ENCODE data around the gene FOXE3.
"Not testable (repeated sequence)": the region's sequence is repeated elsewhere in the genome, so short reads cannot be mapped to it uniquely, and the experiment has no call there.

Gene FOXE3

DNA sequence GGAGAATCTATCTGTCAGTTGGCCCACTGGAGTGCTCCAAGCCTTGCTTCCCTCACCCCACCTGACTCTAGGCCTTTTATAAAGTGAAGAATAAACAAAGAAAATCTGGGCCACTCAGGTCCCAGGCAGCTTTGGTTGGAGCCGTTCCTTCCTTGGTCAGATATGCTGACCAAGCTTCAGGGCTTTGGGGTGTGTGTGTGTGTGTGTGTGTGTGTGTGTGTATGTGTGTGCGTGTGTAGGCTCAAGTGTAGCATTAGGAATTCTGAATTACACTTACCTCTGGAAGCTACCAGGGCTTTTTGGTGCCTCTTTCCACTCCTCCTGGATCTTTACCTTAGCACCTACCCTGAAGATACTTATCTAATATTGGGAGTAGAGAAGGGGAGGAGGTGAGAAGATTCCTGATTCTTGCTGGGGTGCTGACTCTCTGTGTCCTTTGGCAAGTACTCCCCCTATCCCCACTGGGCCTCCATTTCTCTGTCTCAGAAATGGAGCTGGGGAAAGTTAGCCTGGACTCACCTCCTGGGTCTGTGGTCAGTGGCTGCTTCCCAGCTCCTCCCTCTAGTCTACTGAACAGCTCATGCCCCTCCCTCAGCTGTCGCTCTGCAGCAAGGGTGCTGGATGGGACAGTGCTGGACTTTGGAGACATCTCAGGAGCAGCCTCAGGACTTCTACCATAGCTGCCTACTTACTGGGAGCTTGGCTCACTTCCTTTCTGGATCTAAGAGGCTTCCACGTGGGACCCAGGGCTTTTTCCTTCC is 32.6 kb downstream of the FOXE3 start:
- no peak for DNase-seq (ENCODE audit: low read depth in 2 of 2)

DNA sequence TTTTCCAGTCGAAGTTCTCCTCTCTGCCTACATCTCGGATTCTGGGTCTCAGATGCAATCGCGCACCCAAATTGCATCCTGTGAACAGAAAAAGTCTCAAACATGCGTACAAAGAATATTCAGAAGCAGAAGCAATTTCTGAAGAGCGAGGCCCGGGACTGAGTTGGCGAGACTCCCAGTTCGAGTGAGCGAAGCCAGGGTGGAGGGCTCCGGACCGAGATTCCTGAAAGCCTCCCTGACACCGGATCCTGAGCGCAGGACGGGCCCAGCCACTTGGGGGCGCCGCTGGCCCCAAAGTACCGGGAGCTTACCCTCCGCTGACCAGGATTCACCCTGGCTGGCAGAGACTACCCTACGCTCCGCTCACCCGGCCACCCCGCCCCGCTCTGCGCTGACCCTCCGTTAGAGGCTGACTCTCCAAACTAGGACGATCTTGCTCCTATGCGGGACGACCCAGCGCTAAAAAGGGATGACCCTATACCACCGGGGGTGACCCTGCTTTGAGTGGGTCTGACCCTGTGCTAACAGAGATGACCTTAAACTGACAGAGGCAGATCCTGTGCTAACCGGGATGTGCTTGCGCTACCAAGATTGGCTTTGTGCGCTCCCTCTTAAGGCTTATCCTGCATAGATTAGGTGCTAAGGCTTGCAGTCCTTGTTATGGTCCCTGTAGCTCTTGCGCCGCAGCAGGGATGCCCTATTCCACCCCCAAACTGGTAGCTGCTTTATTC is 33.9 kb downstream of the FOXE3 start:
- no peak for DNase-seq (ENCODE audit: low read depth in 2 of 2)

DNA sequence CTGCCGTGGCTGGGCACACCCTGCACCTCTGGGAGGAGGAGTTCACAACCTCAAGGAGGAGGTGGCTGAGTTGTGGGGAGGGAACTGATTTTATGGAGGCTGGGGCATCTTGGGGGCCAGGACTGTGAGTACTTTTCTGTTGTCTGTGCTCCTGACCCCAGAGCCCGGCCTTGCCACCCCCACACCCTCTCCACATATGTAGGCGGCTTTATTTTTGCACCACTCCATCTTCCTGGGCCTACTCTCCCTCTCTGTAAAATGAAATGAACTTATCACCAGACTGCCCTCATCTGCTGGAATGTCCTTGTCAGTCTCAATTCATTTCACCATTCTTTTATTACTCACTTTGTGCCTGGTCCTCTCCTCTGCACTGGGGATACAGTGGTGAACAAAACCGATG is 34.5 kb downstream of the FOXE3 start:
- no peak for DNase-seq (ENCODE audit: low read depth in 2 of 2)

DNA sequence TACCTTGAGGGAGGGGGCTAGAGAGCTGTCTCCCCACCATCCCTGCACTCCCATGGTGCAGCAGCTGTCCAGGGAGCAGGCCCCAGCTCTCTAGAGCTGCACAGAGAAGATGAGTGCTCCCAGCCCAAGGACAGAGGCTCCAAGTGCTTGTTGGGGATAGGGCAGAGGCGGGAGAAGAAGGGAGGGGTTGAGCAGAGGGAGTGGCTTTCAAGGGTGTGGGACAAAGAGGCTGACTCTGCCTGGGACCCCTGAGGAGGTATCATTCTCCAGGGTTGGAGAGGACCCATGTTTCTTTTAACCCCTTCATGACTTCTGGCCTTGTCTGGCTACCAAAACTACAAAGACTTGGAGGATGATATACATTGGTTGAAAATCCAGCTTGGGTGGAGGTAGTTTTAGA is 36.3 kb downstream of the FOXE3 start:
- no peak for DNase-seq (ENCODE audit: low read depth in 2 of 2)

DNA sequence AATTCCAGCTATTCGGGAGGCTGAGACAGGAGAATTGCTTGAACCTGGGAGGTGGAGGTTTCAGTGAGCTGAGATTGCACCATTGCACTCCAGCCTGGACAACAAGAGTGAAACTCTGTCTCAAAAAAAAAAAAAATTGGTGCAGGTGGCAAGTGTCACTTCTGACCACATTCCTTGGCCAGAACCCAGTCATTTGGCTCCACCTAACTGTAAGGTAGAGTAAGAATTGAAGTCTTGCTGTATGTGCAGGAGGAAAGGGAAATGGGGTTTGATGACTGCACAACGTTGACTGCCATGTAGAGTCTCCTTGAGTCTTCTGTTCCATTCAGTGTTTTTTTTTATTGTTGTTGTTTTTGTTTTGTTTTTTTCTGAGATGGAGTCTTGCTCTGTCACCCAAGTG is 37.8 kb downstream of the FOXE3 start:
- not testable (repeated sequence) for DNase-seq (ENCODE audit: low read depth in 2 of 2)

DNA sequence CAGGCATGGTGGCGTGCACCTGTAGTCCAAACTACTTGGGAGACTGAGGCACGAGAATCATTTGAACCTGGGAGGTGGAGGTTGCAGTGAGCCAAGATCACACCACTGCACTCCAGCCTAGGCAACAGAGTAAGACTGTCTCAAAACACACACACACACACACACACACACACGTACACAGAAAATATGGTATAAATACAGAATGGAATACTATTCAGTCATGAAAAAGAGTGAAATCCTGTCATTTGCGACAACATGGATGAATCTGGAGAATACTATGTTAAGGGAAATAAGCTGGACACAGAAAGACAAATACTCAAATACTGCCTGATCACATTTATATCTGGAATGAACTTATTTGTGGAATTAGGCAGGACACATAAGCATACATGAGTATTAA is 40.2 kb downstream of the FOXE3 start:
- no peak for DNase-seq (ENCODE audit: low read depth in 2 of 2)

DNA sequence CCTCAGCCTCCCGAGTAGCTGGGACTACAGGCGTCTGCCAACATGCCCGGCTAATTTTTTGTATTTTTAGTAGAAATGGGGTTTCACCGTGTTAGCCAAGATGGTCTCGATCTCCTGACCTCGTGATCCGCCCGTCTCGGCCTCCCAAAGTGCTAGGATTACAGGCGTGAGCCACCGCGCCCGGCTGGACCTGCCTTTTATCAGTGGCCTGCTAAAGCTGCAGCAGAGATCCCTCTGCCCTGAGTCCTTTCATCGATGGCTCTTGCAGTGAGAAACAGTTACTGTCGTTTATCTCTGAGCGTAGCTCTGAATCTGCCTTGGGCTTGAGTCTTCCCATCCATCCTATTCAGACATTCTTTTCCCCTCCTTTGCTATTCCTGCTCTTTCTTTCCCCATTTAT is 41.5 kb downstream of the FOXE3 start:
- not testable (repeated sequence) for DNase-seq (ENCODE audit: low read depth in 2 of 2)

DNA sequence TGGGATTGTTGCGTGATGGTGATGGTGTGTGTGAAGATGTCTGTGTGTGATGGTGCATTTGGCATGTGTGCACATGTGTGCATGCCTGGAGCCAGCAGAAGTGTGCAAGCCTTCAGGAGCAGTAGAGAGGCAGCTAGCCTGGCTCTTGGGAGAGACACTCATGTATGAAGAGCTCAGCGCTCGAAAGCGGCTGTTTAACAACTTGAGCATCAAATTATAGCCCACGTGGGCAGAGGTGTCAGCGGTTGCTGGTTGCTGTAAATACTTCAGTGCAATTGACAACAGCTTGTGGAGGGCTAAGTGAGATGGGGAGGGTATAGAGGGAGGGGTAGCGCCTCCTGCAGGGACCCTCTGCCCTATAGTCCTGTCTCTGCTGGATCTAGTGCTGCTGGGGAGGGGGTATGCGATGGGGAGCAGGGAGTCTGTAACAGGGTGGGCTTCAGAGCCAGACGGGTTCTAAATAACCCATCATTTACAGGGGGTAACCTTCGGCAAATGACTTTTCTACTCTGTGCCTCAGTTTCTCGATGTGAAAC is 43.2 kb downstream of the FOXE3 start:
- no peak for DNase-seq (ENCODE audit: low read depth in 2 of 2)

DNA sequence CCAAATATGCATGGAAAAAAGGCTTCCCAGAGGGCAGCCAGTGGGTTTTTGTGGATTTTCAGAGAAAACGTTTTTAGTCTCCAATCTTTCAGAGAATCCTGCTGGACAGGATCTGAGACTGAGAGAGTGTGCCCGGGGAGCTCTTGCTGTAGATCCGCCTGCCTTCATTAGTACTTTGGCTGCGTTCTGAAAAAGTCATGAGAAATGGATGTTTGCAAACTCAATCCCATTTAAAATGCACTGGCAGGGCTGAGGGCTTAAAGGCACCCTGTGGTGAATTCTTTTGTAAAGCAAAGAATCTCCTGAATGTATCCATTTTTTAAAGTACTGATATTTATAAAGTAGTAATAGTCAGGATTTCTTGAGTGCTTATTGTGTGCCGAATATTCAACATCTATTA is 44.0 kb downstream of the FOXE3 start:
- no peak for DNase-seq (ENCODE audit: low read depth in 2 of 2)

DNA sequence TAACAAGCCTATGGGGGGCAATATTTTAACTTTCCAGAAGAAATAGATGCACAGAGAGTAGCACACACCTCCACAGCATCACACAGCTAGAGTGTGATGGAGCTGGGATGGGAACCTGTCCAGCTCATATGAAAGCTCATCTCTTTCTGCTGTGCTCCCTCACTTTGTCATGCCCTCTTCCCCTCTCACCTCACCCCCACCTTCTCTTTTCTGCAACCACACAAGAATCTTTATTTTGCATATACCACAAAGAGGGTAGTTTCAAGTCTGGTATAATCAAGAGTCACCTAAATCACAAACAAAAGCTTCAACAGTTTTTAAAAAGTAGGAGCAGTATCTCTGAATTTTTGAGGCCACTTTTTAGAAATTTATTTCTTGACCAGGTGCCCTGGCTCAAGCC is 44.4 kb downstream of the FOXE3 start:
- no peak for DNase-seq (ENCODE audit: low read depth in 2 of 2)

DNA sequence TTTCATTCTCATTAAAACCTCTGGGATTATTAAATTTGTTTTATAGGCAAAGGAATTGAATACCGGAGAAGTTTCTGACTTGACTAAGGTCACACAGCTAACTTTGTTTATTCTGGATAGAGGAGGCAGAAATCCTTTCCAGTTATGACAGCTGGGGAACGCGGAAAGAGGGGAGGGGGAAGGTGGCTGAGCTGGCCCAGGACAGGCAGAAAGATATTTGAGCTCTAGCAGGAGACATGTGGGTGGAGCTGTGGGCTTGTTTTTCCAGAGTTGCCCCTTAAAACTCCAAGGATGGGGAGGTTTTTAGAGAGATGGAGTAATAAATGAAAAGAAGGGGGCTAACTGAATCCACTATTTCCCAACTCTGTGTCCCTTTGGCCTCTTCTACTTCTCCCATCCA is 49.5 kb downstream of the FOXE3 start:
- no peak for DNase-seq (ENCODE audit: low read depth in 2 of 2)
